Neural crest cell (in vitro differentiated cells): ENCODE results near the gene PITPNB. TPM values are rescaled to one million over a fixed set of nuclear protein-coding genes. Genes with fewer than 3 reads are reported as not detected.
A peak's percentile ranks its signal among the peaks of the same experiment; 100 is the strongest.

Source experiments
- DNase-seq: peaks from one replicate; pipeline ENCODE4 v3.0.0; 2021; ENCODE audit warnings: low read depth, mixed read lengths, low spot score
- H3K27ac Mint-ChIP-seq: one replicate; pipeline ENCODE4 v1.8.0; 2021; ENCODE audit warnings: mild to moderate bottlenecking, mixed read lengths; ENCODE audit not compliant: unreplicated experiment
- H3K27me3 Mint-ChIP-seq: 2 replicates; pipeline ENCODE4 v1.8.0; 2021; ENCODE audit warnings: low read depth, mild to moderate bottlenecking, mixed read lengths
- H3K36me3 Mint-ChIP-seq: 2 replicates; pipeline ENCODE4 v1.8.0; 2021; ENCODE audit warnings: low read depth, mild to moderate bottlenecking, mixed read lengths
- H3K4me1 Mint-ChIP-seq: 2 replicates; pipeline ENCODE4 v1.8.0; 2021; ENCODE audit warnings: mixed read lengths
- H3K4me3 Mint-ChIP-seq: one replicate; pipeline ENCODE4 v1.8.0; 2021; ENCODE audit warnings: mild to moderate bottlenecking, mixed read lengths
- H3K9me3 Mint-ChIP-seq: 2 replicates; pipeline ENCODE4 v1.8.0; 2021; ENCODE audit warnings: mixed read lengths
- total RNA-seq: library from RNA; stranded (reverse); gene quantifications from 2 replicates; pipeline ENCODE4 v1.2.1, GENCODE V29; 2021
- TF ChIP-seq, protein P1 (sequence below): fragments of 200-600 bp; sonication (generic); conservative IDR thresholded peaks from 2 replicates; pipeline ENCODE4 v1.5.0; 2021; ENCODE audit warnings: antibody characterized with exemption, mild to moderate bottlenecking

Gene PITPNB
- total RNA-seq, 1 donor from 2014 or later = 92.6 TPM

DNA sequence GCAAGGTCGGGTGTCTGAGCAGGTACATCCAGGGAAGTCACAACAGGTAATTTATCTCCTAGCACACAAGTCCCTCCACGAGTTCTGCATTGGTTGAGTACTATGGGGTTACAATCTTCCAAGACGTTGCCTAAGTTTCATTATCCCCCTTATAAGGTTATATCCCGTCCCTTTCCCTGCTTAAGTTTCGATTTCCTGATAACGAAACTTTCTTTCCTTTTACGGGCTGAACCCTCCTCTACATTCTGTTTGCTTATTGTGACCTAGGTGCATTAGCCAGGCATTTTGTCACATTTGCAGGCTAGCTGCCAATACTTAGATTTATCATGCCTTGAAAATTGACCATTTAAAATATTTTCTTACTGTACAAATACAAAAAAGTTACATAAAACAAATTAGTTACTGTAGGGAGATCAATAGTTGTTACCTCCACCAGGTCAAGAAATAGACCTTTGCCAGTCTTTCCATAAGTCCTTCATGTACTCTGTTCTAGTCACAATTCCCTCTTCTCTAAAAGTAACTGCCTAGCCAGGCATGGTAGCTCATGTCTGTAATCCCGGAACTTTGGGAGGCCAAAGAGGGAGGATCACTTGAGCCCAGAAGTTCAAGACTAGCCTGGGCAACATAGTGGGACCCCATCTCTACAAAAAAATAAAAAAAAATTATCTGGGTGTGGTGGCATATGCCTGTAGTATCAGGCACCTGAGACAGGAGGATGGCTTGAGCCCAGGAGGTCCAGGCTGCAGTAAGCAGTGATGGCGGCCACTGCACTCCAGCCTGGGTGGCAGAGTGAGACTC, 14.3 kb upstream of the PITPNB start:
- H3K9me3 Mint-ChIP-seq = no peaks in the 10 kb centered on the region
- TF ChIP-seq, protein P1, sequence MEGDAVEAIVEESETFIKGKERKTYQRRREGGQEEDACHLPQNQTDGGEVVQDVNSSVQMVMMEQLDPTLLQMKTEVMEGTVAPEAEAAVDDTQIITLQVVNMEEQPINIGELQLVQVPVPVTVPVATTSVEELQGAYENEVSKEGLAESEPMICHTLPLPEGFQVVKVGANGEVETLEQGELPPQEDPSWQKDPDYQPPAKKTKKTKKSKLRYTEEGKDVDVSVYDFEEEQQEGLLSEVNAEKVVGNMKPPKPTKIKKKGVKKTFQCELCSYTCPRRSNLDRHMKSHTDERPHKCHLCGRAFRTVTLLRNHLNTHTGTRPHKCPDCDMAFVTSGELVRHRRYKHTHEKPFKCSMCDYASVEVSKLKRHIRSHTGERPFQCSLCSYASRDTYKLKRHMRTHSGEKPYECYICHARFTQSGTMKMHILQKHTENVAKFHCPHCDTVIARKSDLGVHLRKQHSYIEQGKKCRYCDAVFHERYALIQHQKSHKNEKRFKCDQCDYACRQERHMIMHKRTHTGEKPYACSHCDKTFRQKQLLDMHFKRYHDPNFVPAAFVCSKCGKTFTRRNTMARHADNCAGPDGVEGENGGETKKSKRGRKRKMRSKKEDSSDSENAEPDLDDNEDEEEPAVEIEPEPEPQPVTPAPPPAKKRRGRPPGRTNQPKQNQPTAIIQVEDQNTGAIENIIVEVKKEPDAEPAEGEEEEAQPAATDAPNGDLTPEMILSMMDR = no peak
- DNase-seq = no peak
- H3K36me3 Mint-ChIP-seq = no peaks in the 10 kb centered on the region
- H3K27ac Mint-ChIP-seq = no peak overlapping the region
- no peaks in the 10 kb centered on the region for H3K27me3 Mint-ChIP-seq
- no peaks in the 10 kb centered on the region for H3K4me1 Mint-ChIP-seq
- H3K4me3 Mint-ChIP-seq = no peak overlapping the region

DNA sequence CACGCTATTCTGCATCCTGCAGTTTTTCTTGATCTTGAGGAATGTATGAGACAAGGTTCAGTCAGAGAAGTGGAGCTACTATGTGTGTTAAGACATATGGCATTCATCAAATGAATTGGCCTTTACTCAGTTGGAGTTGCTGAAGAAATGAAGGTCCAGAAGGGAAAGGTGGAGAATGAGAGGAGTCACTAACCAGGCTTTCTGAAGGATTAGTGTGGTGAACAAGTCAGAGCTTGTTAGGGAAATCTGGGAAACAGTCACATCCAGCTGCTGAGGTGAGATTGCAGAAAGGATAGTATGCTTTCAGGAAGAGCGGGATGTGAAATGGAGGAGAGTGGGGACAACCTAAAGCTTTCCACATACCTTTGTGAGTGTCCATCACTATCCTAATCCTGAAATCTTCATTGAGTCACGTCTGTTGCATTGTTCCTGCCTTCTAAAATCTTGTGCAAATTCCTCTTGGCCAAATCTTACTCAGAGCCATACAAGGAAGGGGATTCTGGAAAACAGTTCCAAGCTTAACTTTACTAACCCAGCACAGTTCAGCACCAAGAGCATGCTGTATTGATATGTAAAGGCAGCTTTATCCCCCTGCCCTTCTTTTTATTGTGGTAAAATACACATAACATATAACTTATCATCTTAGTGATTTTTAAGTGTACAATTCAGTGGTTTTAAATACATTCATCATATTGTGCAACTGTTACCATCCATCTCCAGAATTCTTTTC, 11.4 kb upstream of the PITPNB start:
- H3K36me3 Mint-ChIP-seq = peaks cover 8% of the 10 kb centered on the region
- no peaks in the 10 kb centered on the region for H3K27me3 Mint-ChIP-seq
- TF ChIP-seq, protein P1 = no peak
- H3K4me3 Mint-ChIP-seq = no peak overlapping the region
- no peak for DNase-seq
- H3K27ac Mint-ChIP-seq = no peak overlapping the region
- H3K4me1 Mint-ChIP-seq = no peaks in the 10 kb centered on the region
- peaks cover 3% of the 10 kb centered on the region for H3K9me3 Mint-ChIP-seq

DNA sequence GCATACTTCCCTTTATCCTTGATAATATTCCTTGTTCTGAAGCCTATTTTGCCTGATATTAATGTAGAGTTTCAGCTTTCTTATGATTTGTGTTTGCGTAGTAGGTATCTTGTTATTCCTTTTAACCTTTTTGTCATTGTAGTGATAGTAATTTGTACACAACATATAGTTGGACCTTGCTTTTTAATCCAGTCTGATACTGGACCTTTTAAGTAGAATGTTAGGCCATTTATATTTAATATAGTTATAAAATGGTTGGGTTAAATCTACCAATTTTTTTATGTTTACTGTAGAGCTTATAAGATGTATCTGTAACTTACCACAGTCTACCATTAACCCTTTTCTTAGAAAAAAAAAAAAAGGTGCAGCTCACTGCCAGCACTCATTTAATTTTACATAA, 8.6 kb upstream of the PITPNB start:
- peaks cover 3% of the 10 kb centered on the region for H3K9me3 Mint-ChIP-seq
- H3K36me3 Mint-ChIP-seq = peaks cover 19% of the 10 kb centered on the region
- H3K4me1 Mint-ChIP-seq = no peaks in the 10 kb centered on the region

GRCh38 chr22:27925331-27925730, 6.3 kb upstream of the PITPNB start:
- peaks cover 3% of the 10 kb centered on the region for H3K9me3 Mint-ChIP-seq
- no peak overlapping the region for H3K27ac Mint-ChIP-seq
- no peak for DNase-seq
- TF ChIP-seq, protein P1 = no peak
- H3K27me3 Mint-ChIP-seq = no peaks in the 10 kb centered on the region
- H3K4me1 Mint-ChIP-seq = peaks cover 16% of the 10 kb centered on the region
- H3K36me3 Mint-ChIP-seq = peaks cover 27% of the 10 kb centered on the region
- no peak overlapping the region for H3K4me3 Mint-ChIP-seq

More for the DNA sequence above, 8.6 kb upstream of the PITPNB start:
- TF ChIP-seq, protein P1 = no peak
- Mint-ChIP-seq H3K27ac (no peak overlapping the region), H3K4me3 (no peak overlapping the region), H3K27me3 (no peaks in the 10 kb centered on the region)
- DNase-seq = no peak

DNA sequence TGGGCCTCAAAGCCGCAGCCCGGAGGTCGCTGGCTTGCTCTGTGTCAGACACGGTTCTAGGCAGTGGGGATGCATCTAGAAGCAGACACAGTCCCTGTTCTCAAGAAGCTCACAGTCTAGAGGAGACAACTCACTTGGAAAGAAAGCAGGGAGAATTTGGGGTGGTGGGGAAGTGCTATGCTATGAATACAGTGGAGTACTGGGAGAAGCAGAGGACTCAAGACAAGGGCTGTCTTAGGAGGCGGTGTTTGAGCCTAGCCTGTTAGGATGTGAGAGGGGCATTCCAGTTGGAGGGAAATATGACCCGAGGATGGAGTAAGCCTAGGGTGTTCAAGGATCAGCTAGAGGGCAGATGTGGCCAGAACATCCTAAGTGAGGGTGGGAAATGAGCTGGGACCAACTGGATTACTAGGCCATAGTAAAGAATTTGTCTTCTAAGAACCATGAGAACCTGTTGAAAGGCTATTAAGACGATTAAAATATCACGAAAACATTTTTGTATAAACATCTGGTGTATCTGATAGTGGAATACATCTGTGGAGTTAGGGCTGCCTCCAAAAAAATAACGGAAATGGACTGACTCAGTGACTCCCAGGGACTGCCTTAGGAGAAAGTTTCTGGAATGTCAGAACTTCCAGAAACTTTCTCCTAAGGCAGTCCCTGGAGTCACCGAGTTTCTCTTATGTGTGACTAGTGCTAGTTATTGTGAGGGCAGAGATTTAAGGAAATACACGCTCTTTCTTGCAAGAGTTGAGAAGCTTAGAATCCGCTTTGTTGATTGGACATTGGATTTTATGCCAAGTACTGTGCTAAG, 1.1 kb upstream of the PITPNB start:
- Mint-ChIP-seq H3K4me3 (peak overlapping the region; percentile 99), H3K27me3 (no peaks in the 10 kb centered on the region), H3K27ac (peak overlapping the region; percentile 89), H3K9me3 (no peaks in the 10 kb centered on the region), H3K36me3 (peaks cover 19% of the 10 kb centered on the region), H3K4me1 (peaks cover 49% of the 10 kb centered on the region)
- DNase-seq = peak; percentile 27
- TF ChIP-seq, protein P1 = no peak
